ENCODE data around the gene SCAF4.

- TF ChIP-seq, protein P1, sequence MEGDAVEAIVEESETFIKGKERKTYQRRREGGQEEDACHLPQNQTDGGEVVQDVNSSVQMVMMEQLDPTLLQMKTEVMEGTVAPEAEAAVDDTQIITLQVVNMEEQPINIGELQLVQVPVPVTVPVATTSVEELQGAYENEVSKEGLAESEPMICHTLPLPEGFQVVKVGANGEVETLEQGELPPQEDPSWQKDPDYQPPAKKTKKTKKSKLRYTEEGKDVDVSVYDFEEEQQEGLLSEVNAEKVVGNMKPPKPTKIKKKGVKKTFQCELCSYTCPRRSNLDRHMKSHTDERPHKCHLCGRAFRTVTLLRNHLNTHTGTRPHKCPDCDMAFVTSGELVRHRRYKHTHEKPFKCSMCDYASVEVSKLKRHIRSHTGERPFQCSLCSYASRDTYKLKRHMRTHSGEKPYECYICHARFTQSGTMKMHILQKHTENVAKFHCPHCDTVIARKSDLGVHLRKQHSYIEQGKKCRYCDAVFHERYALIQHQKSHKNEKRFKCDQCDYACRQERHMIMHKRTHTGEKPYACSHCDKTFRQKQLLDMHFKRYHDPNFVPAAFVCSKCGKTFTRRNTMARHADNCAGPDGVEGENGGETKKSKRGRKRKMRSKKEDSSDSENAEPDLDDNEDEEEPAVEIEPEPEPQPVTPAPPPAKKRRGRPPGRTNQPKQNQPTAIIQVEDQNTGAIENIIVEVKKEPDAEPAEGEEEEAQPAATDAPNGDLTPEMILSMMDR (IDR thresholded peaks at IDR 0.05) = no peak
- TF ChIP-seq POLR2A (IDR thresholded peaks at IDR 0.05) = no peak
These were observed 90.4 kb downstream of the SCAF4 start for GRCh38 chr21:31641416-31641922.

Data from right lobe of liver (tissue), 4 donors.